ENCODE measurements around the gene STK10. TPM values are rescaled to one million over a fixed set of nuclear protein-coding genes. Genes with fewer than 3 reads are reported as not detected.

STK10 gene
- total RNA-seq, 1 experiment from 2014 or later: 25.7 TPM

- no peaks in the 10 kb centered on the region for H3K9me3 ChIP-seq (ENCODE audit: low read length)
- H3K9me2 ChIP-seq (replicated peaks; ENCODE audit: low read length): no peaks in the 10 kb centered on the region
- POLR2A ChIA-PET (ENCODE audit: unreplicated experiment): no interaction called here
- ATAC-seq (no peak), DNase-seq (no peak)
- H3K36me3 ChIP-seq (ENCODE audit: low read depth, low read length): no peaks in the 10 kb centered on the region; the same call in 1 of the 2 replicates
- no peak overlapping the region for H3K9ac ChIP-seq (ENCODE audit: low read length)
- intact Hi-C loops (cut with micrococcal nuclease): no loop called here
- H3K27me3 ChIP-seq (ENCODE audit: low read length): no peaks in the 10 kb centered on the region
- TF ChIP-seq EZH2 (IDR thresholded peaks at IDR 0.05; ENCODE audit: low read length, unreplicated experiment) (no peak), CTCF (conservative IDR thresholded peaks at IDR 0.05; ENCODE audit: low read depth, low read length) (no peak), EZH2phosphoT487 (IDR thresholded peaks at IDR 0.05; ENCODE audit: borderline replicate concordance, low read length) (no peak)
- H3K4me1 ChIP-seq (ENCODE audit: insufficient read depth, low read length): no peaks in the 10 kb centered on the region
- H3K27ac ChIP-seq (ENCODE audit: low read length): no peak overlapping the region
- no peaks in the 10 kb centered on the region for H4K20me1 ChIP-seq (ENCODE audit: low read length)
- CTCF ChIA-PET: no interaction called here
- no peak overlapping the region for H3K4me2 ChIP-seq (ENCODE audit: low read length)
- H3K4me3 ChIP-seq (ENCODE audit: low read length): no peak overlapping the region
- BruUV-seq (replicated peaks): no TSS peak
- no peak overlapping the region for H2AFZ ChIP-seq (ENCODE audit: low read length)
- no peaks in the 10 kb centered on the region for H3F3A ChIP-seq (ENCODE audit: low read length, unreplicated experiment)
- H3K79me2 ChIP-seq (ENCODE audit: low read length): no peaks in the 10 kb centered on the region
These were observed 105.8 kb downstream of the STK10 start for GRCh38 chr5:172082180-172082579.

- no peak for DNase-seq
- no peaks in the 10 kb centered on the region for H3K27me3 ChIP-seq (ENCODE audit: low read length)
- no peak overlapping the region for H3K4me3 ChIP-seq (ENCODE audit: low read length)
- no peaks in the 10 kb centered on the region for H3K79me2 ChIP-seq (ENCODE audit: low read length)
- ChIA-PET CTCF (no interaction called here), POLR2A (ENCODE audit: unreplicated experiment) (no interaction called here)
- no peaks in the 10 kb centered on the region for H3F3A ChIP-seq (ENCODE audit: low read length, unreplicated experiment)
- no TSS peak for BruUV-seq (replicated peaks)
- no peak for ATAC-seq
- H3K4me2 ChIP-seq (ENCODE audit: low read length): no peak overlapping the region
- H3K36me3 ChIP-seq (ENCODE audit: low read depth, low read length): no peaks in the 10 kb centered on the region; the same call in 1 of the 2 replicates
- H3K9me2 ChIP-seq (replicated peaks; ENCODE audit: low read length): no peaks in the 10 kb centered on the region
- intact Hi-C loops (cut with micrococcal nuclease): no loop called here
- H3K27ac ChIP-seq (ENCODE audit: low read length): no peak overlapping the region
- no peaks in the 10 kb centered on the region for H3K4me1 ChIP-seq (ENCODE audit: insufficient read depth, low read length)
- no peaks in the 10 kb centered on the region for H4K20me1 ChIP-seq (ENCODE audit: low read length)
- no peak for TF ChIP-seq EZH2phosphoT487 (IDR thresholded peaks at IDR 0.05; ENCODE audit: borderline replicate concordance, low read length)
- TF ChIP-seq EZH2 (IDR thresholded peaks at IDR 0.05; ENCODE audit: low read length, unreplicated experiment): no peak
- no peak for TF ChIP-seq CTCF (conservative IDR thresholded peaks at IDR 0.05; ENCODE audit: low read depth, low read length)
- no peaks in the 10 kb centered on the region for H3K9me3 ChIP-seq (ENCODE audit: low read length)
- no peak overlapping the region for H2AFZ ChIP-seq (ENCODE audit: low read length)
- H3K9ac ChIP-seq (ENCODE audit: low read length): no peak overlapping the region
These were observed 108.1 kb downstream of the STK10 start for GRCh38 chr5:172079876-172080275.

GRCh38 chr5:172078726-172079345 is 109.2 kb downstream of the STK10 start:
- no peak overlapping the region for H3K27ac ChIP-seq (ENCODE audit: low read length)
- no peak for TF ChIP-seq CTCF (conservative IDR thresholded peaks at IDR 0.05; ENCODE audit: low read depth, low read length)
- no peak for TF ChIP-seq EZH2phosphoT487 (IDR thresholded peaks at IDR 0.05; ENCODE audit: borderline replicate concordance, low read length)
- no peak for TF ChIP-seq EZH2 (IDR thresholded peaks at IDR 0.05; ENCODE audit: low read length, unreplicated experiment)
- ATAC-seq: no peak
- H3K9ac ChIP-seq (ENCODE audit: low read length): no peak overlapping the region
- ChIA-PET CTCF (interaction anchor here (0.6 kb wide), 1 partner anchor 13 kb away, joined by 8 read pairs; no protein-coding TSS in a partner anchor), POLR2A (ENCODE audit: unreplicated experiment) (interaction anchor here (0.5 kb wide), 1 partner anchor 10 kb away, joined by 3 read pairs; no protein-coding TSS in a partner anchor)
- no peak overlapping the region for H3K4me3 ChIP-seq (ENCODE audit: low read length)
- H3F3A ChIP-seq (ENCODE audit: low read length, unreplicated experiment): no peaks in the 10 kb centered on the region
- no peaks in the 10 kb centered on the region for H3K79me2 ChIP-seq (ENCODE audit: low read length)
- H2AFZ ChIP-seq (ENCODE audit: low read length): no peak overlapping the region
- H3K4me1 ChIP-seq (ENCODE audit: insufficient read depth, low read length): no peaks in the 10 kb centered on the region
- no peaks in the 10 kb centered on the region for H4K20me1 ChIP-seq (ENCODE audit: low read length)
- no peaks in the 10 kb centered on the region; the same call in 1 of the 2 replicates for H3K36me3 ChIP-seq (ENCODE audit: low read depth, low read length)
- H3K9me3 ChIP-seq (ENCODE audit: low read length): no peaks in the 10 kb centered on the region
- no peak for DNase-seq
- H3K9me2 ChIP-seq (replicated peaks; ENCODE audit: low read length): no peaks in the 10 kb centered on the region
- H3K4me2 ChIP-seq (ENCODE audit: low read length): no peak overlapping the region
- intact Hi-C loops (cut with micrococcal nuclease): no loop called here
- no peaks in the 10 kb centered on the region for H3K27me3 ChIP-seq (ENCODE audit: low read length)
- BruUV-seq (replicated peaks): no TSS peak

Data from PC-3 (cell line).